ENCODE data around the gene TAF10.

The TAF10 gene

GRCh38 chr11:6598555-6598954 lies 13.5 kb downstream of the TAF10 start:
- H3K4me3 ChIP-seq, result no peak overlapping the region
- H3K9ac ChIP-seq (ENCODE audit: insufficient read length), result no peak overlapping the region
- TF ChIP-seq FOXP2 (optimal IDR thresholded peaks at IDR 0.05; ENCODE audit: control extremely low read depth, extremely low read length, insufficient read depth), result no peak
- TF ChIP-seq POLR2AphosphoS5 (IDR thresholded peaks at IDR 0.05; ENCODE audit: borderline replicate concordance, low read depth, low read length), result no peak
- no peak for TF ChIP-seq EZH2 (IDR thresholded peaks at IDR 0.05)
- DNase-seq (ENCODE audit: low read depth, low spot score), result no peak
- H3K9me3 ChIP-seq (ENCODE audit: low read depth, low read length), result no peaks in the 10 kb centered on the region
- peaks cover 60% of the 10 kb centered on the region for H3K36me3 ChIP-seq (ENCODE audit: insufficient read depth, low read length)
- no peak overlapping the region for H3K27ac ChIP-seq

DNA sequence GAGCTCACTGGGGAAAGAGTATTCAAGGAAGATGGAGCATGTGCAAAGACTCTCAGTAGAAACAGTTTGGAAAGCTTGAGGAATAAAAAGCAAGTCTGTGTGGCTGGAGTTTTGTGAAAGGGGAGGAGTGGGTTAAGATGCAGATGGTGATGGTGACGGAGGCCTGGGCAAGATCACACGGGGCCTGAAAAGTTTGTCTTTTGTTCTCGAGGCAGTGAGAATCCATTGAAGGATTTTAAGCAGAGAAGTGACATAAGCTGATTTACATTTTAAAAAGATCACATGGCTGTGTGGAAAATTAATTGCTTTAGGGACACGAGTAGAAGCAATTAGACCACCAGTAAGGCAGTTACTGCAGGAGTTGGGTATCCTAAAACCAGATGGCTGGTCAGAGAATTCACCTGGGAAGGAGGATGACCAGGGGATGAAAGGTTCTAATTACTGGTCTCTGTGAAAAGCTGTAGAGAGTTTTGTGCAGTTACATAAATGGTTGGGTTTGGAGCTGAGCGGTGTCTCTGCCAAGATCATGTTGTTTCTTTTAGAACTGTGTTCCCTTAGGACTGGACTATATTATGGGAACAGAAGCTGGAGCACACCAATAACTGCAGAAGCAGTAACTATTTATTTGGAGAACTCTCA lies 15.7 kb downstream of the TAF10 start:
- Histone ChIP-seq H3K27ac (no peak overlapping the region), H3K9me3 (ENCODE audit: low read depth, low read length) (no peaks in the 10 kb centered on the region), H3K4me3 (no peak overlapping the region), H3K36me3 (ENCODE audit: insufficient read depth, low read length) (peaks cover 70% of the 10 kb centered on the region), H3K9ac (ENCODE audit: insufficient read length) (no peak overlapping the region)
- TF ChIP-seq FOXP2 (optimal IDR thresholded peaks at IDR 0.05; ENCODE audit: control extremely low read depth, extremely low read length, insufficient read depth) (no peak), POLR2AphosphoS5 (IDR thresholded peaks at IDR 0.05; ENCODE audit: borderline replicate concordance, low read depth, low read length) (no peak), EZH2 (IDR thresholded peaks at IDR 0.05) (no peak)
- no peak for DNase-seq (ENCODE audit: low read depth, low spot score)

DNA sequence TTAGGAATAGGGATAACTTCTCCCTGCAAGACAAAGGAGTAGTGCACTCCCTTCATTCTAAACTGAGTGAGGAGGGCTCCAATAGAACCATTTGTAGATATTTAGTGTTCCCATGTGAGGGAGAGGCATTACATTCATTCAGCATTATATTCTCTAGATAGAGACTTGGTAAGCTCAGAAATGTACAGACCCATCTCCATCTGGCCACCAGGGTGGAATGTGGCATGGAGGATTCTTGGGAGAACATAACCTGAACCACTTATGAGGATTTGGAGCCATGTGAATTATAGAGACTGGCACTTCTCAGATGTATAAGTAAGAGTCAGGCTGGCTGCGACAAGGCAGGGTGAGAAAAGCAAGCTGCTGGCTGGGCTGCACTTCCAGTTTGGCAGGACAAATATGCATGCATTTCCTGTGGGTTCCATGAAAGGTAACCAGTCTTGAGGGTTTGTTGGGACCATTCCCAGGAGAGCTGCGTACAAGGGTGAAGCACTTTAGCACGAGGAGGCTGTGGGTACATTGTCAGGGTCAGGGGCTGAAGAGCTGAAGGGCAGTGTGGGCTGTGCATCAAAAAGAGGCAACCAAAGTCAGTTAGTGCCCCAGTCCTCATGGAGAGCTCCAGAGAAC lies 17.8 kb downstream of the TAF10 start:
- TF ChIP-seq FOXP2 (optimal IDR thresholded peaks at IDR 0.05; ENCODE audit: control extremely low read depth, extremely low read length, insufficient read depth) (no peak), EZH2 (IDR thresholded peaks at IDR 0.05) (no peak), POLR2AphosphoS5 (IDR thresholded peaks at IDR 0.05; ENCODE audit: borderline replicate concordance, low read depth, low read length) (no peak)
- Histone ChIP-seq H3K4me3 (no peak overlapping the region), H3K9me3 (ENCODE audit: low read depth, low read length) (no peaks in the 10 kb centered on the region), H3K27ac (no peak overlapping the region), H3K36me3 (ENCODE audit: insufficient read depth, low read length) (peaks cover 49% of the 10 kb centered on the region), H3K9ac (ENCODE audit: insufficient read length) (no peak overlapping the region)
- DNase-seq (ENCODE audit: low read depth, low spot score), result no peak

DNA sequence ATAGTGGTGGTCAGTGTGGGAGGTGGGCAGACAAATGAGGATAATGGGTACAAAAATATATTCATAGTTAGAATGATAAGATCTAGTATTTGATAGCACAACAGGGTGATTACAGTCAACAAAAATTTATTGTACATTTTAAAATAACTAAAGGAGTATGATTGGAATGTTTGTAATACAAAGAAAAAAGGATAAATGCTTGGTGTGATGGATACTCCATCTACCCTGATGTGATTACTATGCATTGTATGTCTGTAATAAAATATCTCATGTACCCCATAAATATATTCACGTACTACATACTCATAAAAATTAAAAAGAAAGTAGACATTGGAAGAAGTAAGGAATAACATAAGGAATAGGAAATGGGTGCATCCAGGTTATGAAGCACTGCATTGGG lies 24.0 kb downstream of the TAF10 start:
- Histone ChIP-seq H3K4me3 (no peak overlapping the region), H3K27ac (no peak overlapping the region), H3K9me3 (ENCODE audit: low read depth, low read length) (peaks cover 2% of the 10 kb centered on the region; the same call in 1 of the 2 replicates), H3K9ac (ENCODE audit: insufficient read length) (no peak overlapping the region), H3K36me3 (ENCODE audit: insufficient read depth, low read length) (peaks cover 14% of the 10 kb centered on the region; the same call in 1 of the 2 replicates)
- no peak for TF ChIP-seq EZH2 (IDR thresholded peaks at IDR 0.05)
- TF ChIP-seq FOXP2 (optimal IDR thresholded peaks at IDR 0.05; ENCODE audit: control extremely low read depth, extremely low read length, insufficient read depth), result no peak
- TF ChIP-seq POLR2AphosphoS5 (IDR thresholded peaks at IDR 0.05; ENCODE audit: borderline replicate concordance, low read depth, low read length), result no peak
- no peak for DNase-seq (ENCODE audit: low read depth, low spot score)

DNA sequence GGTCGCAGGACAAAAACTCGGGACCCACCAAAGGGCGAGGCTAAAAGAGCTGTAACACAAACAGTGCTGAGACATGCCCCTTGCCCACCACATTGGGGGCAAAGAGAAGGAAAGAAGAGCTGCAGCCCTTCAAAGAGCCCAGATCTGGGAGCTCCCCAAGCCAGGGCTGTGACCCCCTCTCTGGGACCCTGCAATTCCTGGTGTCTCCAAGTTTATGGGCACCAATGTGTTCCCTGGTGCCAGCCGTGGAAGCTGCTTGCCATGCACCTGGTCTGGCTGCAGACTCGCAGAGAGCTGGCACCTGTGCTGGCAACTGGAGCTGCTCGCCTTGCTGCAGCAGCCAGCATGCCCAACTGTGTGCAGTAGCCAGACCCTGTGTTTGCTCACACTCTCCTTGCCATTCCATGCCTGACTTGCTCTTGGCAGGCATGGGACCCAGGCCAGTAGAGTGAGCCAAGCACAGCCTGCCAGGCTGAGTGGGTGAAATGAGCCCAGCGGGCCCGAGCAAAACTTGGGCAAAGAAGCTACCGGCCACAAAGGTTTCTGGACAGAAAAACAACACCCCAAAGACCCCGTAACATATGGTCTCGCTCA lies 24.6 kb downstream of the TAF10 start:
- Histone ChIP-seq H3K4me3 (no peak overlapping the region), H3K9ac (ENCODE audit: insufficient read length) (no peak overlapping the region), H3K9me3 (ENCODE audit: low read depth, low read length) (peaks cover 3% of the 10 kb centered on the region; the same call in 1 of the 2 replicates), H3K36me3 (ENCODE audit: insufficient read depth, low read length) (peaks cover 8% of the 10 kb centered on the region; the same call in 1 of the 2 replicates), H3K27ac (no peak overlapping the region)
- no peak for TF ChIP-seq POLR2AphosphoS5 (IDR thresholded peaks at IDR 0.05; ENCODE audit: borderline replicate concordance, low read depth, low read length)
- no peak for DNase-seq (ENCODE audit: low read depth, low spot score)

- H3K4me3 ChIP-seq, result no peak overlapping the region
- no peak overlapping the region for H3K27ac ChIP-seq
- no peak for TF ChIP-seq FOXP2 (optimal IDR thresholded peaks at IDR 0.05; ENCODE audit: control extremely low read depth, extremely low read length, insufficient read depth)
- TF ChIP-seq EZH2 (IDR thresholded peaks at IDR 0.05), result no peak
- no peak for TF ChIP-seq POLR2AphosphoS5 (IDR thresholded peaks at IDR 0.05; ENCODE audit: borderline replicate concordance, low read depth, low read length)
- no peak overlapping the region for H3K9ac ChIP-seq (ENCODE audit: insufficient read length)
- DNase-seq (ENCODE audit: low read depth, low spot score), result no peak
- H3K9me3 ChIP-seq (ENCODE audit: low read depth, low read length), result peaks cover 8% of the 10 kb centered on the region; the same call in 1 of the 2 replicates
- H3K36me3 ChIP-seq (ENCODE audit: insufficient read depth, low read length), result peaks cover under 1% of the 10 kb centered on the region; the same call in 1 of the 2 replicates
These were observed 25.3 kb downstream of the TAF10 start for GRCh38 chr11:6586434-6587359.

DNA sequence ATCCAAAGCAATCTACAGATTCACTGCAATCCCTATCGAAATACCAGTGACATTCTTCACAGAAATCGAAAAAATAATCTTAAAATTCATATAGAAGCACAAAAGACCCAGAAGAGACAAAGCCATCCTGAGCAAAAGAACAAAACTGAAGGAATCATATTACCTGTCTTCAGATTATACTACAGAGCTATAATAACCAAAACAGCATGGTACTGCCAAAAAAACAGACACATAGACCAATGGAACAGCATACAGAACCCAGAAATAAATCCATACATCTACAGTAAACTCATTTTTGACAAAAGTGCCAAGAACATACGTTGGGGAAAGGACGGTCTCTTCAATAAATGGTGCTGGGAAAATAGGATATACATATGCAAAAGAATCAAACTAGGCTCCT lies 27.5 kb downstream of the TAF10 start:
- Histone ChIP-seq H3K9ac (ENCODE audit: insufficient read length) (no peak overlapping the region), H3K9me3 (ENCODE audit: low read depth, low read length) (peaks cover 8% of the 10 kb centered on the region; the same call in 1 of the 2 replicates), H3K4me3 (no peak overlapping the region), H3K36me3 (ENCODE audit: insufficient read depth, low read length) (no peaks in the 10 kb centered on the region), H3K27ac (no peak overlapping the region)
- TF ChIP-seq FOXP2 (optimal IDR thresholded peaks at IDR 0.05; ENCODE audit: control extremely low read depth, extremely low read length, insufficient read depth) (no peak), POLR2AphosphoS5 (IDR thresholded peaks at IDR 0.05; ENCODE audit: borderline replicate concordance, low read depth, low read length) (no peak), EZH2 (IDR thresholded peaks at IDR 0.05) (no peak)
- DNase-seq (ENCODE audit: low read depth, low spot score), result no peak

GRCh38 chr11:6583584-6583983 lies 28.4 kb downstream of the TAF10 start:
- DNase-seq (ENCODE audit: low read depth, low spot score), result no peak
- Histone ChIP-seq H3K9me3 (ENCODE audit: low read depth, low read length) (peaks cover 8% of the 10 kb centered on the region; the same call in 1 of the 2 replicates), H3K27ac (no peak overlapping the region), H3K4me3 (no peak overlapping the region), H3K36me3 (ENCODE audit: insufficient read depth, low read length) (no peaks in the 10 kb centered on the region), H3K9ac (ENCODE audit: insufficient read length) (no peak overlapping the region)
- no peak for TF ChIP-seq FOXP2 (optimal IDR thresholded peaks at IDR 0.05; ENCODE audit: control extremely low read depth, extremely low read length, insufficient read depth)
